ENCODE measurements around the gene SETBP1.

- no peak for TF ChIP-seq CTCF (IDR thresholded peaks at IDR 0.05)
- TF ChIP-seq POLR2A (IDR thresholded peaks at IDR 0.05): no peak
Measured at GRCh38 chr18:44881461-44882162, 200.9 kb downstream of the SETBP1 start.
